Measurements from ENCODE around the gene GRID1.

The GRID1 gene

GRCh38 chr10:86409183-86409582, 42.6 kb upstream of the GRID1 start:
- no peaks in the 10 kb centered on the region for H3K9me3 ChIP-seq (ENCODE audit: low read depth, low read length)
- H3K9ac ChIP-seq (ENCODE audit: insufficient read length), result no peak overlapping the region
- no peak for DNase-seq (ENCODE audit: low read depth, low spot score)
- no peak overlapping the region for H3K4me3 ChIP-seq
- H3K36me3 ChIP-seq (ENCODE audit: insufficient read depth, low read length), result no peaks in the 10 kb centered on the region
- H3K27ac ChIP-seq, result no peak overlapping the region
- TF ChIP-seq POLR2AphosphoS5 (IDR thresholded peaks at IDR 0.05; ENCODE audit: borderline replicate concordance, low read depth, low read length), result no peak
- TF ChIP-seq EZH2 (IDR thresholded peaks at IDR 0.05), result no peak
- no peak for TF ChIP-seq FOXP2 (optimal IDR thresholded peaks at IDR 0.05; ENCODE audit: control extremely low read depth, extremely low read length, insufficient read depth)

- no peak overlapping the region for H3K4me3 ChIP-seq
- H3K27ac ChIP-seq, result no peak overlapping the region
- no peaks in the 10 kb centered on the region for H3K9me3 ChIP-seq (ENCODE audit: low read depth, low read length)
- no peak for DNase-seq (ENCODE audit: low read depth, low spot score)
- no peaks in the 10 kb centered on the region for H3K36me3 ChIP-seq (ENCODE audit: insufficient read depth, low read length)
- TF ChIP-seq EZH2 (IDR thresholded peaks at IDR 0.05) (no peak), POLR2AphosphoS5 (IDR thresholded peaks at IDR 0.05; ENCODE audit: borderline replicate concordance, low read depth, low read length) (no peak), FOXP2 (optimal IDR thresholded peaks at IDR 0.05; ENCODE audit: control extremely low read depth, extremely low read length, insufficient read depth) (no peak)
- no peak overlapping the region for H3K9ac ChIP-seq (ENCODE audit: insufficient read length)
Observed at GRCh38 chr10:86403183-86403797, 36.7 kb upstream of the GRID1 start.

- no peak for DNase-seq (ENCODE audit: low read depth, low spot score)
- no peaks in the 10 kb centered on the region for H3K9me3 ChIP-seq (ENCODE audit: low read depth, low read length)
- no peak overlapping the region for H3K9ac ChIP-seq (ENCODE audit: insufficient read length)
- H3K4me3 ChIP-seq, result no peak overlapping the region
- H3K27ac ChIP-seq, result no peak overlapping the region
- no peak for TF ChIP-seq EZH2 (IDR thresholded peaks at IDR 0.05)
- no peak for TF ChIP-seq POLR2AphosphoS5 (IDR thresholded peaks at IDR 0.05; ENCODE audit: borderline replicate concordance, low read depth, low read length)
- TF ChIP-seq FOXP2 (optimal IDR thresholded peaks at IDR 0.05; ENCODE audit: control extremely low read depth, extremely low read length, insufficient read depth), result no peak
- no peaks in the 10 kb centered on the region for H3K36me3 ChIP-seq (ENCODE audit: insufficient read depth, low read length)
Observed at GRCh38 chr10:86402283-86402941, 35.8 kb upstream of the GRID1 start.

GRCh38 chr10:86401588-86402282, 35.1 kb upstream of the GRID1 start:
- DNase-seq (ENCODE audit: low read depth, low spot score), result no peak
- no peak for TF ChIP-seq FOXP2 (optimal IDR thresholded peaks at IDR 0.05; ENCODE audit: control extremely low read depth, extremely low read length, insufficient read depth)
- TF ChIP-seq POLR2AphosphoS5 (IDR thresholded peaks at IDR 0.05; ENCODE audit: borderline replicate concordance, low read depth, low read length), result no peak
- no peak for TF ChIP-seq EZH2 (IDR thresholded peaks at IDR 0.05)
- no peak overlapping the region for H3K4me3 ChIP-seq
- H3K36me3 ChIP-seq (ENCODE audit: insufficient read depth, low read length), result no peaks in the 10 kb centered on the region
- H3K9ac ChIP-seq (ENCODE audit: insufficient read length), result no peak overlapping the region
- no peaks in the 10 kb centered on the region for H3K9me3 ChIP-seq (ENCODE audit: low read depth, low read length)
- H3K27ac ChIP-seq, result no peak overlapping the region

- H3K9me3 ChIP-seq (ENCODE audit: low read depth, low read length), result no peaks in the 10 kb centered on the region
- no peaks in the 10 kb centered on the region for H3K36me3 ChIP-seq (ENCODE audit: insufficient read depth, low read length)
- TF ChIP-seq POLR2AphosphoS5 (IDR thresholded peaks at IDR 0.05; ENCODE audit: borderline replicate concordance, low read depth, low read length) (no peak), EZH2 (IDR thresholded peaks at IDR 0.05) (no peak), FOXP2 (optimal IDR thresholded peaks at IDR 0.05; ENCODE audit: control extremely low read depth, extremely low read length, insufficient read depth) (no peak)
- no peak overlapping the region for H3K9ac ChIP-seq (ENCODE audit: insufficient read length)
- no peak overlapping the region for H3K27ac ChIP-seq
- no peak for DNase-seq (ENCODE audit: low read depth, low spot score)
- H3K4me3 ChIP-seq, result peak overlapping the region; percentile 71
Observed at GRCh38 chr10:86400705-86401587, 34.4 kb upstream of the GRID1 start.

- no peaks in the 10 kb centered on the region for H3K9me3 ChIP-seq (ENCODE audit: low read depth, low read length)
- DNase-seq (ENCODE audit: low read depth, low spot score), result no peak
- TF ChIP-seq FOXP2 (optimal IDR thresholded peaks at IDR 0.05; ENCODE audit: control extremely low read depth, extremely low read length, insufficient read depth) (no peak), POLR2AphosphoS5 (IDR thresholded peaks at IDR 0.05; ENCODE audit: borderline replicate concordance, low read depth, low read length) (no peak), EZH2 (IDR thresholded peaks at IDR 0.05) (no peak)
- H3K9ac ChIP-seq (ENCODE audit: insufficient read length), result no peak overlapping the region
- peak overlapping the region; percentile 71 for H3K4me3 ChIP-seq
- no peak overlapping the region for H3K27ac ChIP-seq
- H3K36me3 ChIP-seq (ENCODE audit: insufficient read depth, low read length), result no peaks in the 10 kb centered on the region
Observed at GRCh38 chr10:86399879-86400704, 33.5 kb upstream of the GRID1 start.

- Histone ChIP-seq H3K4me3 (peak overlapping the region; percentile 71), H3K36me3 (ENCODE audit: insufficient read depth, low read length) (no peaks in the 10 kb centered on the region), H3K27ac (no peak overlapping the region), H3K9ac (ENCODE audit: insufficient read length) (no peak overlapping the region), H3K9me3 (ENCODE audit: low read depth, low read length) (no peaks in the 10 kb centered on the region)
- DNase-seq (ENCODE audit: low read depth, low spot score), result no peak
- no peak for TF ChIP-seq POLR2AphosphoS5 (IDR thresholded peaks at IDR 0.05; ENCODE audit: borderline replicate concordance, low read depth, low read length)
Observed at GRCh38 chr10:86399514-86399878, 32.9 kb upstream of the GRID1 start.
